GM10248 (cell line): ENCODE data around the gene TSPAN31.
A peak's percentile ranks its signal among the peaks of the same experiment; 100 is the strongest.

Source experiments
- CTCF ChIA-PET: fragments of 300-600 bp; sonication (Branson Sonifier 250); formaldehyde crosslinking; extraction: SDS; loops from one replicate; lab custom pipeline; 2021; ENCODE audit warnings: antibody characterized with exemption; lab: Yijun Ruan, JAX
- POLR2A ChIA-PET: fragments of 350-650 bp; sonication (Branson Sonifier 250); formaldehyde crosslinking; extraction: SDS; loops from one replicate; lab custom pipeline; 2020; ENCODE audit warnings: antibody characterized with exemption; lab: Yijun Ruan, JAX
- DNase-seq: peaks from one replicate; pipeline ENCODE4 v3.0.0; 2012; ENCODE audit errors: extremely low spot score
- CTCF ChIP-seq: IDR thresholded peaks from 2 replicates; pipeline ENCODE4 v1.5.1; 2012; ENCODE audit warnings: mild to moderate bottlenecking, low read depth; ENCODE audit errors: extremely low read depth, missing control alignments, control extremely low read depth

The TSPAN31 gene

GRCh38 chr12:57744777-57745484 lies at the start of gene TSPAN31:
Gene TSPAN31, plus strand, starts transcription at chr12:57745039. Its CDS starts 116 bp downstream, at chr12:57745155.
- POLR2A ChIA-PET: interaction anchor here (0.6 to 1.2 kb wide), 5 partner anchors 25 to 517 kb away, joined by 3 to 5 read pairs (median 3); partner anchors contain the start of genes EEF1AKMT3 and METTL1
- TF ChIP-seq CTCF: no peak
- peak; percentile 92 for DNase-seq
- CTCF ChIA-PET: interaction anchor here (1.1 to 3.2 kb wide), 6 partner anchors 9 to 161 kb away, joined by 3 to 14 read pairs (median 6); partner anchors contain the start of gene B4GALNT1

GRCh38 chr12:57695770-57696432 lies 48.9 kb upstream of the TSPAN31 start:
- no peak for DNase-seq
- ChIA-PET CTCF (no interaction called here), POLR2A (no interaction called here)
- no peak for TF ChIP-seq CTCF

- POLR2A ChIA-PET: no interaction called here
- no peak for TF ChIP-seq CTCF
- CTCF ChIA-PET: no interaction called here
- no peak for DNase-seq
Measured at GRCh38 chr12:57697076-57697475, 47.8 kb upstream of the TSPAN31 start.

GRCh38 chr12:57698414-57698813 lies 46.4 kb upstream of the TSPAN31 start:
- POLR2A ChIA-PET: no interaction called here
- DNase-seq: no peak
- CTCF ChIA-PET: no interaction called here
- TF ChIP-seq CTCF: no peak

GRCh38 chr12:57700317-57700716 lies 44.5 kb upstream of the TSPAN31 start:
- TF ChIP-seq CTCF: no peak
- no peak for DNase-seq
- ChIA-PET POLR2A (no interaction called here), CTCF (interaction anchor here (1.3 to 1.6 kb wide), 2 partner anchors 8 to 25 kb away, joined by 3 read pairs; no protein-coding TSS in a partner anchor)

GRCh38 chr12:57707250-57707649 lies 37.6 kb upstream of the TSPAN31 start:
- CTCF ChIA-PET: interaction anchor here (0.9 to 1.1 kb wide), 2 partner anchors 49 to 124 kb away, joined by 3 to 6 read pairs; no protein-coding TSS in a partner anchor
- TF ChIP-seq CTCF: no peak
- POLR2A ChIA-PET: no interaction called here
- DNase-seq: no peak
